ENCODE results near the gene COL5A1.

The COL5A1 gene

DNA sequence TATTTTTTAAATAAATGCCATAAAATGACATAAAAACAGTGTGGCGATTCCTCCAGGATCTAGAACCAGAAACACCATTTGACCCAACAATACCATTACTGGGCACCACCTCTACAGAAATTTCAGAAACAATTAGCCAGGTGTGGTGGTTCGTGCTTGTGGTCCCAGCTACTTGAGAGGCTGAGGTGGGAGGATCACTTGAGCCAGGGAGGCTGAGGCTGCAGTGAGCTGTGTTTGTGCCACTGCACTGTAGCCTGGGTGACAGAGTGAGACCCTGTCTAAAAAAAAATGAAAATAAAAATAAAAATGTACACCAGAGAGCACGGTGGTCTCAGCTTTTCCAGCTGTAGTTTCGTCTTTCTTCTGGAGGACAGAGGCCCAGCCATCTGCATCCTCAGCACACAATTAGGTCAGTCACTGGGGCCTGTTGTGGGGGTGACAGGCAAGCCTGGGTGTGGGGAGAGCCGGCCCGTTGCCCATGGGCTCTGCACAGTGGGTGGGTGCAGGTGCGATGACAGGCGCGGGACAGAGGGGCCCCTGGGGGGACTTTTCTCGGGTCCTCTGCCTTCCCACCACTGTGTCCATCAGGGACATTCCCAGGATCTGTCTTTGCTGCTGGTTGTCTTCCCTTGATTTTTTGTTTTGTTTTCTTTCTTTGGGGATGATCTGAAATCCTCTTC is 9.8 kb downstream of the COL5A1 start:
- H3K4me2 ChIP-seq (ENCODE audit: low read length) = no peak overlapping the region
- peaks cover 8% of the 10 kb centered on the region; the same call in 1 of the 2 replicates for H3K27me3 ChIP-seq (ENCODE audit: low read depth, low read length)
- no peak overlapping the region for H3K27ac ChIP-seq (ENCODE audit: low read length)
- no peak overlapping the region for H3K9ac ChIP-seq (ENCODE audit: low read length)
- no peaks in the 10 kb centered on the region for H3K79me2 ChIP-seq (ENCODE audit: low read length)
- H3K9me3 ChIP-seq (ENCODE audit: insufficient read depth, low read length) = no peaks in the 10 kb centered on the region
- no peaks in the 10 kb centered on the region for H3K4me1 ChIP-seq (ENCODE audit: low read length)
- no peaks in the 10 kb centered on the region for H4K20me1 ChIP-seq (ENCODE audit: insufficient read depth, low read length)
- no peak overlapping the region for H3K4me3 ChIP-seq (ENCODE audit: low read length)
- TF ChIP-seq, protein P1, sequence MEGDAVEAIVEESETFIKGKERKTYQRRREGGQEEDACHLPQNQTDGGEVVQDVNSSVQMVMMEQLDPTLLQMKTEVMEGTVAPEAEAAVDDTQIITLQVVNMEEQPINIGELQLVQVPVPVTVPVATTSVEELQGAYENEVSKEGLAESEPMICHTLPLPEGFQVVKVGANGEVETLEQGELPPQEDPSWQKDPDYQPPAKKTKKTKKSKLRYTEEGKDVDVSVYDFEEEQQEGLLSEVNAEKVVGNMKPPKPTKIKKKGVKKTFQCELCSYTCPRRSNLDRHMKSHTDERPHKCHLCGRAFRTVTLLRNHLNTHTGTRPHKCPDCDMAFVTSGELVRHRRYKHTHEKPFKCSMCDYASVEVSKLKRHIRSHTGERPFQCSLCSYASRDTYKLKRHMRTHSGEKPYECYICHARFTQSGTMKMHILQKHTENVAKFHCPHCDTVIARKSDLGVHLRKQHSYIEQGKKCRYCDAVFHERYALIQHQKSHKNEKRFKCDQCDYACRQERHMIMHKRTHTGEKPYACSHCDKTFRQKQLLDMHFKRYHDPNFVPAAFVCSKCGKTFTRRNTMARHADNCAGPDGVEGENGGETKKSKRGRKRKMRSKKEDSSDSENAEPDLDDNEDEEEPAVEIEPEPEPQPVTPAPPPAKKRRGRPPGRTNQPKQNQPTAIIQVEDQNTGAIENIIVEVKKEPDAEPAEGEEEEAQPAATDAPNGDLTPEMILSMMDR (IDR thresholded peaks at IDR 0.05; ENCODE audit: low read depth, low read length) = no peak
- no peak for TF ChIP-seq EZH2phosphoT487 (IDR thresholded peaks at IDR 0.05; ENCODE audit: low read depth)
- no peaks in the 10 kb centered on the region for H3K36me3 ChIP-seq (replicated peaks; ENCODE audit: low read depth, low read length)
- H2AFZ ChIP-seq (ENCODE audit: low read depth, low read length) = no peak overlapping the region

GRCh38 chr9:134652291-134653225 is 11.0 kb downstream of the COL5A1 start:
- H3K79me2 ChIP-seq (ENCODE audit: low read length) = no peaks in the 10 kb centered on the region
- no peaks in the 10 kb centered on the region for H3K36me3 ChIP-seq (replicated peaks; ENCODE audit: low read depth, low read length)
- H2AFZ ChIP-seq (ENCODE audit: low read depth, low read length) = no peak overlapping the region
- no peaks in the 10 kb centered on the region for H3K9me3 ChIP-seq (ENCODE audit: insufficient read depth, low read length)
- H3K9ac ChIP-seq (ENCODE audit: low read length) = no peak overlapping the region
- H3K4me3 ChIP-seq (ENCODE audit: low read length) = no peak overlapping the region
- no peak overlapping the region for H3K27ac ChIP-seq (ENCODE audit: low read length)
- no peak overlapping the region for H3K4me2 ChIP-seq (ENCODE audit: low read length)
- H3K4me1 ChIP-seq (ENCODE audit: low read length) = no peaks in the 10 kb centered on the region
- H3K27me3 ChIP-seq (ENCODE audit: low read depth, low read length) = peaks cover under 1% of the 10 kb centered on the region; the same call in 1 of the 2 replicates
- H4K20me1 ChIP-seq (ENCODE audit: insufficient read depth, low read length) = no peaks in the 10 kb centered on the region
- no peak for TF ChIP-seq EZH2phosphoT487 (IDR thresholded peaks at IDR 0.05; ENCODE audit: low read depth)
- TF ChIP-seq, protein P1 (IDR thresholded peaks at IDR 0.05; ENCODE audit: low read depth, low read length) = no peak

DNA sequence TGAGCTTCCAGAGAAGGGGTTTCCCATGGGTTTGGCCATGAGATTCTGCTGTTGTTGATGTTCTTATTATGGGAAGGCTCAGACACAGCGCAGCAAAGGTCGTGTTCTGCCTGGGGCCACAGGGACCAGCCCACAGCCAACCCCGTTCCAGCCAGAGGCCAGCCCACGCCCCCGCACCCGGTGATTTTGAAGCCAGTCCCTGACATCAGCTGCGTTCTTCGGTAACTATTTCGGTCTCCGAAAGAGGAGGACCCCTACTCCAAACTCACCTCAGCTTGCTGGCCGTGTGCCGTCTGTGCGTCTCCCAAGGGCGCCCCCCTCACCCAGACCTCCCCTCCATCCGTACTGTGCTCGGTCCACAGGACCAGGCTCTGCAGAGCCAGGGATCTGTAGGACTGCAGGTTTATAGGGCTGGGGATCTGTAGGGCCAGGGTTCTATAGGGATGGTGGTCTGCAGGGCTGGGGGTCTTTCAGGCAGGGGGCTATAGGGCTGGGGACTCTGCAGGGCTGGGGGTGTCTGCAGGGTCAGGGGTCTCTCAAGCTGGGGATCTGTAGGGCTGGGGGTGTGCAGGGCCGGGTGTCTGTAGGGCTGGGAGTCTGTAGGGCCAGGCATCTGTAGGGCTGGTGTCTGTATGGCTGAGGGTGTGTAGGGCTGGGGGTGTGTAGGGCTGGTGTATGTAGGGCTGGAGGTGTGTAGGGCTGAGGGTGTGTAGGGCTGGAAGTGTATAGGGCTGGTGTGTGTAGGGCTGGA is 11.8 kb downstream of the COL5A1 start:
- Histone ChIP-seq H4K20me1 (ENCODE audit: insufficient read depth, low read length) (no peaks in the 10 kb centered on the region), H3K27me3 (ENCODE audit: low read depth, low read length) (no peaks in the 10 kb centered on the region), H3K4me1 (ENCODE audit: low read length) (no peaks in the 10 kb centered on the region), H3K4me2 (ENCODE audit: low read length) (no peak overlapping the region), H3K9me3 (ENCODE audit: insufficient read depth, low read length) (no peaks in the 10 kb centered on the region), H2AFZ (ENCODE audit: low read depth, low read length) (no peak overlapping the region), H3K27ac (ENCODE audit: low read length) (no peak overlapping the region), H3K9ac (ENCODE audit: low read length) (no peak overlapping the region), H3K36me3 (replicated peaks; ENCODE audit: low read depth, low read length) (no peaks in the 10 kb centered on the region), H3K79me2 (ENCODE audit: low read length) (no peaks in the 10 kb centered on the region), H3K4me3 (ENCODE audit: low read length) (no peak overlapping the region)
- TF ChIP-seq EZH2phosphoT487 (IDR thresholded peaks at IDR 0.05; ENCODE audit: low read depth) = no peak
- TF ChIP-seq, protein P1 (IDR thresholded peaks at IDR 0.05; ENCODE audit: low read depth, low read length) = no peak
